Activated CD4-positive, alpha-beta T cell treated with anti-CD3 and anti-CD28 coated beads for 1 hour (primary cell): ENCODE measurements around the gene ERC1.
"Not testable (repeated sequence)": the region's sequence is repeated elsewhere in the genome, so short reads cannot be mapped to it uniquely, and the experiment has no call there.

ENCODE experiments used
- DNase-seq: peaks from one replicate; pipeline ENCODE4 v3.0.0-alpha.2; 2020

Gene ERC1

DNA sequence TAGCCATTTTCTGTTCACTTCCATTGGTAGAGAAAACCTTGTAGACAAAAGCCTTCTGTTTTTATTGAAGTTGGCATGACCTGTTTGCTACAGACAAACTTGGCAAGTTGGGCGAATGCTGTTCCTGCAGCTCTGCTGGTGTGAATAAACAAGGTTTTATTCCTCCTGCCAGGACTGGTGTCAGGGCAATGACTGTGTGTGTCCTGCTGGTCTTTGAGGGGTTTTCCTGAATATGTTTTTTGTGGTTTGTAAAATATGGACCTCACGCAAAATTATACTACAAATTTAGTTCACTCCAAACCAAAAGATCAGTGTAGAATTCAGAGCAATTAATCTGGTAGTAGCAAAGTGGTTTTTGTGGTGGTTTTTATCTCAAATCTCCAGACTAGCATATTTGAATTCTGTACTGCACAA lies 140.8 kb downstream of the ERC1 start:
- DNase-seq: no peak

DNA sequence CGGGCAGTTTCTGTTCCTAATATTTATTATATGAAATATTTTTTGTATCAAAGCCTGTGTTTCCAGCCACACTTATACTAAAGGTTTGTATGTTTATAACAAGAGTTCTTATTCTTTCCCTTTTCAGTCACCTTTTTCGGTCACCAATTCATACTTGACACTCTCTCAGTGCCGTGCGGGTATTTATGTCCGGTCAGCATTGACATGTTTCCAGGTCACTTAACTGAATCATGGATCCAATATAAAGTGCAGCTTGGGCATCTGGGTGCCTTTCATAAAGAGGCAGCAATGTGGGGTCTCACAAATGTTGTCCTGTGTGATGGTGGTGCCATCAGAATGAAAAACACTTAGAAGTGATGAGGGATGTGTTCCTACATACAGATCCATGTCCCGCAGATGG lies 141.3 kb downstream of the ERC1 start:
- DNase-seq: no peak

DNA sequence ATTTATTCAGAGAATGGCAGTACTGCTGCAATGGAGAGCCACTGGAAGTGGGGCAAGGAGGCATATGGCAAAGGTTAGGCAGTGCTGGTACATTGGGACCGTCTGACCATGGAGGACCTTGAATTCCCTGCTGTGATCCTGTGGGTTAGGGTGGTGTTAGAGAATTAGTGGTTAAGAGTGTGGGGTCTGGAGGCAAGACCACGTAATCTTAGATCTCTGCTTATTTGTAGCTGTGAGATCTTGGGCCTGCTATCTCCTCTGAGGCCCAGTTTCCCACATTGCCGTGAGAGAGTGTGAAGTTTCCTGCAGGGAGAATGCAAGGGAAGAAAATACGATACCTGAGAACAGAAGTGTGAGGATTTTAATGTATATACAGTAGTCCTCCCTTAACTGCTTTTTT lies 147.7 kb downstream of the ERC1 start:
- no peak for DNase-seq

DNA sequence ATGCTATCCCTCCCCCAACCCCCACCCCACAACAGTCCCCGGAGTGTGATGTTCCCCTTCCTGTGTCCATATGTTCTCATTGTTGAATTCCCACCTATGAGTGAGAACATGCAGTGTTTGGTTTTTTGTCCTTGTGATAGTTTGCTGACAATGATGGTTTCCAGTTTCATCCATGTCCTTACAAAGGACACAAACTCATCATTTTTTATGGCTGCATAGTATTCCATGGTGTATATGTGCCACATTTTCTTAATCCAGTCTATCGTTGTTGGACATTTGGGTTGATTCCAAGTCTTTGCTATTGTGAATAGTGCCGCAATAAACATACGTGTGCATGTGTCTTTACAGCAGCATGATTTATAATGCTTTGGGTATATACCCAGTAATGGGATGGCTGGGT lies 155.7 kb downstream of the ERC1 start:
- not testable (repeated sequence) for DNase-seq

DNA sequence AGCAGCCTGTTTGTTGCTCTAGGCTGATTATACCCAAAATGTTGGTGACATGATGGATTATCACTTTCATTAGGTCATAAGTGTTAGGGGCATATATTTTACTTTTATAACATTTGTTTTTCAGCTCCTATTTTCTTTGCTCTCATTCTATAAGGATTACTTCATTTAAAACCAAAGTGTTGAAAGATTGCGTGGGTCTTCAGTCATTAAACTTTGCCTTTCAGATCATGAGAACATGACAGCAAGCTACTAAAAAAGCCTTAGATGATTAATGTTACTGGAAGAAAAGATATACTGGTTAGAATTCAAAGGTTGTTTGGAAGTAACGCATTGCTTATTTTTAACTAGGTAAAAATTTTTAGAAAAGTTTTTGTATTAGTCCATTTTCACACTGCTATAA lies 156.8 kb downstream of the ERC1 start:
- DNase-seq: no peak

DNA sequence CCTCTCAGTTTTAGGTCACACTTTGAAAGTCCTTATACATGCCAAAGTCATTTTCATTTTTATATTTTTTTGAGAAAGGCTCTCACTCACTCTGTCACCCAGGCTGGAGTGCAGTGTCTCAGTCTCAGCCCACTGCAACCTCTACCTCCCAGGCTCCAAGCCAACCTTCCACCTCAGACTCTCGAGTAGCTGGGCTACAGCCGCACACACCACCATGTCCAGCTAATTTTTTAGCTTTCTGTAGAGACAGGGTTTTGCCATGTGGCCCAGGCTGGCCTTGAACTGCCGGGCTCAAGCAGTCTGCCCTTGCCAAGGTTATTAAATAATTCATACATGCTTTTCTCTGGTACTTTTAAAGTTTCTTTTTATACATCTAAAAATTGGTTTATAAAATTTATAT lies 166.0 kb downstream of the ERC1 start:
- no peak for DNase-seq

DNA sequence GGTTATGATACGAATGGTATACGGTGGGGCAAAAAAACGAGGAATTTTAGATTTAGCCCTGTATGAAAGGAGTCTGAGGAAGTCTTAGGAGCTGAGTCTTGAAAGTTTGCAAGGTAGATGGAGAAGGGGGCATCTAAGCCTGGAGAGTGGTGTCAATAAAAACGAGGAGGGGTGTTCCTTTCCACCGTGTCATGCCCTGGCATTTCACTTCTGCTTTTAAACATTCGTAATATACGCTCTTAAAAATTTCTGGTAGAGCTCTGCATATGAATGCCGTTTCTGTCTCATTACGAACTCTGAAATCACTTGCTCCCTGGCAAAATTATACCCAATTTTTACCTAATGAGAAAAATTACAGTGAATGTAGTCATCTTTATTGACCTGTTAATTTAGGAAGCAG lies 170.2 kb downstream of the ERC1 start:
- DNase-seq: no peak

DNA sequence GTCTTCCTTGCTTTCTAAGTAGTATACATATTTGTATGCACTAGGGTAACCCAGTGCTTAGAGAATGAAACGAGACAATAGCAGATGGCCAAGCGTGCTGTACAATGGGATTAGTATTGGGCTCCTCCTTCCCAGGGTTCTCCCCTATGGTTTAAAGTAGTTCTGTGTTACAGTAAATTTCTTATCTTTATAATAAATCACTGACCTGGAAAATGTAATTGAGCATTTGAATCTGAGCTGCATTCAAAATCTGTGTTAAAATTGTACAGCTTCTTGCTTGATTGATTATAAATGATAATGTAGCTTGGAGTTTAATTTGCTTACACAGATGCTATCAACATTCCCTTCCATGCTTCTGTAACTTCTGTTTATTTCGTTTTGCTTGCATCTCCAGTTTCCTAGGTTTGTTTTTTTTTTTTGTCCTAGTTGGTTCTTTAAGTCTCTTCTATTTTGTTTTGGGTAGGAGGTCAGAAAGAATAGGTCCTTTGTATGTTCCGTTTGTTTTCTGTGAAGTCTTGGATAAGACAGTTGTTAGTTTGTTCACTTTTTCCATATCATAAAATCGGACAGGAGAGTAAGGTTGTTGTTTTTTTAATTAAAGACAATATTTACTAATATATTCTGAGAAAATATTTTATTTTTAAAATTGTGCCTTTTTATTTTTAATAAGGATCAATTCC lies 171.2 kb downstream of the ERC1 start:
- no peak for DNase-seq

DNA sequence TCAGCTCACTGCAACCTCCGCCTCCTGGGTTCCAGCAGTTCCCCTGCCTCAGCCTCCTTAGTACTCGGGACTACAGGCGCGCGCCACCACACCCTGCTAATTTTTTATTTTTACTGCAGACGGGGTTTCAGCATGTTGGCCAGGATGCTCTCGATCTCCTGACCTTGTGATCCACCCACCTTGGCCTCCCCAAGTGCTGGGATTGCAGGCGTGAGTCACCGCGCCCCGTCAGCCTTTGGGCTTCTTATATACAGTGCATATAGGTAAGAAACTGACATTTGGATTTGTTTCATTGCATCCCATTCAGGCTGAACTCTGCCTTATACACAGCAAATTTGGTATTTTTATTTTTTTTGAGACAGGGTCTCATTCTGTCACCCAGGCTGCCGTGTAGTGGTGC lies 176.8 kb downstream of the ERC1 start:
- no peak for DNase-seq

DNA sequence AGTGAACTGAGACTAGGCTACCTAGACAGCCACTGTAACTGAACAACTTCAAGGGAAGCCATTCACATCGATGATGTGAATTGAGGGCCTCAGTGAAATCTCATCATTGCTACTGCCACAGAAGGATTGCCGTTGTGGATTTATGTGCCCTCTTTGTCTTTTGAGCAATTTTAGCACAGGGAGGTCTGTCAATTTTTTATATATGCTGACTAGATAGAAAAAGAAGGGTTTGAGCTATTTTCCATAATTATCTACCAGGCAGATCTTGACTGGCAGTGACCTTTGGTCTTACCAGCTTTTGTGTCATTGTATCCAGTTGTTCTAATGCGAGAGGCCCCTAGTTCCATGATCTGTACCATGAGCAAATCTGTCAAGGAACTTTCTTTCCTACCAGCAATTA lies 179.4 kb downstream of the ERC1 start:
- no peak for DNase-seq

DNA sequence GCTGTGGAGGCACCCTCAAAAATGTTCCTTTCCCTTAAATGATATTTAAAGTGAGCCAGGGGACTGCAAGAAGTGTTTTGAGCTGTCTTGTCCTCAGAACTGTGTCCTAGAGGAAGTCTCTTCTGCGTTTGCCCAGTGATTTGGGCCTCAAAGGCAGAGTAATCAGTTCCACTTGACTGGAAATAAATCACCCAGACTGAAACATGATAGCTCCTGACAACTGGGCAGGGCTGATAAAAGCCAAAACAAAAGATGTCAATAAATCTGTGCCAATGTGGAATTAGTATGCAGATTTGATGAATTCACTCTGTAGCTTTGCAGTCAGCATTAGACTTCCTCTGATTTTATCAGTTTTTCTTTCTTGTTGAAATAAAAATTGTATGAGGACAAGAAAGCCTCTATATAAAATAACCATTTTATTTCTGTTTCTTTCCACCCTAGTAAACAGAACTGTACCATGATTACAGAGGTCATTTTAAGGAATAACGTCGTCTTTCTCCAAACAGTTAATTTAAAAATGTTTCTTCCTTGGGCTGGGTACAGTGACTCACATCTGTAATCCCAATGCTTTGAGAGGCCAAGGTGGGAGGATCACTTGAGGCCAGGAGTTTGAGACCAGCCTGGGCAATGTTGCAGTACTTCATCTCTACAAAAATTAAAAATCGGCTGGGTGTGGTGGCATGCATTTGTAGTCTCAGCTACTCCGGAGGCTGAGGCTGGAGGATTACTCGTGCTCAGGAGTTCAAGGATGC lies 180.8 kb downstream of the ERC1 start:
- DNase-seq: no peak

DNA sequence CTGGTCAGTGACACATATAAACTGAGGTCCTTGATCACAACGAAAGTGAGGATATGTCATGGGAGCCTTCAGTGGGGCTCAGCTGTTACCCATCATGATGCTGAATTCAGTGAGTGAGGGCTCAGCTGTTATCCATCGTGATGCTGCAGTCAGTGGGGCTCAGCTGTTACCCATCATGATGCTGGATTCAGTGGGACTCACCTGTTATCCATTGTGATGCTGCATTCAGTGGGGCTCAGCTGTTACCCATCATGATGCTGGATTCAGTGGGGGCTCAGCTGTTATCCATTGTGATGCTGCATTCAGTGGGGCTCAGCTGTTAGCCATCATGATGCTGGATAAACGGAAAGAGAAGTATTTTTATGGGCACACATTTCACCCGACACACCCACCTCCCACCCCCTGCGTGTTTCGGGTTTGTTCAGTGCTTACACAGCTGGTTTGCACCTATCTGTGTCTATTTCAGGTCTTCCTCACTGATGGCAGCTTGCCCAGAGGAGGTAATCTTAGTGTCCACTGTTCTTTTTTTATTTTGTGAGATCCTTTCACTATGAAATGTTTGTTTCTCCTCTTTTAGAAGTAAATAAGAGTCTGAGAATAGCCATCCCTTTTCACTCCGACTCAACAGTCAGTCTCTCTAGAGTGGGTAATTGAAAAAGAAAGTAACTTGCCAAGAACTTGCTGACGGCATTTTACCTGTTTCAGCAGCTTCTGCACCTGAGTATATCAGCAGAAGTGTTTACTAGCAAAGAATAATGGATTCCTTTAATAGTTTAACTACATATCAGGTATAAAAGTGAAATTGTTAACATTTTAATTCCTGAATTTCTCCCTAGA lies 183.0 kb downstream of the ERC1 start:
- DNase-seq: no peak

DNA sequence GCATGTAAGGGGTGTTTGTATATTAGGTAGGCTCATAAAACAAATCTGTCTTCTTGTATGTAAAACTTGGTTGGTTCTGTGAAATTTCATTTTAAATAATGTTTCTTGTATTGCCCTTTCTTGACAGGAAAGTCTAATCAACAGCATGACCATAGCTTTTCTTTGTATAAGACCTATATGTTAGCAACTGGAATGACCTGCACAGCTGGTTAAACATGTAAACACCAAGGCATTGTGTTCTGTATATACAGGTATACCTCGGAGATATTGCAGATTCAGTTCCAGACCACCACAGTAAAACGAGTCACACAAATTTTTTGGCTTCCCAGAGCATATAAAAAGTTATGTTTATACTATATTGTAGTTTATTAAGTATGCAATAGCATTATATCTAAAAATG lies 183.6 kb downstream of the ERC1 start:
- DNase-seq: no peak

DNA sequence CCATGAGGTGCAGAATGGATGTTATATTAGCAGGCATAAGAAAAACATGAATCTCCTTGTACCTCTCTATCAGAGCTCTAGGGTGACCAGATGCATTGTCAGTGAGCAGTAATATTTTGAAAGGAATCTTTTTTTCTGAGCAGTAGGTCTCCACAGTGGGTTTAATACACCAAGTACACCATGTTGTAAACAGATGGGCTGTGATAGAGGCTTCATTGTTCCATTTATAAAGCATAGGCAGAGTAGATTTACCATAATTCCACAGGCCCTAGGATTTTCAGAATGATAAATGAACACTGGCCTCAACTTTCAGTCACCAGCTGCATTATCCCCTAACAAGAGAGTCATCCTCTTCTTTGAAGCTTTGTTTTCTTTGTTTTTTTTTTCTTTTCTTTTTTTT lies 185.2 kb downstream of the ERC1 start:
- no peak for DNase-seq

DNA sequence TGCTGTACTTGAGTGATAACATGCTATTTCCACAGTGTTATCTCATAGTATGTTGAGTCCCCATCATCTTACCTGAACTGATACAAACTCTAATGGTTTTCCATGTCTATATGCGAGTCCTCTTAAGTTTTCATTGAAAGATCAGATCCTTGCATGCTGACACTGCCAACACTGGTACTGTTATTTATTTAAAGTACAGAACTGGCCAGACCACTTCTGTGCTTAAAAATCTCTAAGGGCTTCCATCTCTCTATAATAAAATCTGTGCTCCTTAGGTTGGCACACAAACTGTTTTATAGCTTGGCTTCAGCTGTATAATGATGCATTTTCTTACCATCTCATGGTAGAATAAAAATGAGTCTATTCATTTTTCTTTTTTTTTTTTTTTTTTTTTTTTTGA lies 188.1 kb downstream of the ERC1 start:
- no peak for DNase-seq

DNA sequence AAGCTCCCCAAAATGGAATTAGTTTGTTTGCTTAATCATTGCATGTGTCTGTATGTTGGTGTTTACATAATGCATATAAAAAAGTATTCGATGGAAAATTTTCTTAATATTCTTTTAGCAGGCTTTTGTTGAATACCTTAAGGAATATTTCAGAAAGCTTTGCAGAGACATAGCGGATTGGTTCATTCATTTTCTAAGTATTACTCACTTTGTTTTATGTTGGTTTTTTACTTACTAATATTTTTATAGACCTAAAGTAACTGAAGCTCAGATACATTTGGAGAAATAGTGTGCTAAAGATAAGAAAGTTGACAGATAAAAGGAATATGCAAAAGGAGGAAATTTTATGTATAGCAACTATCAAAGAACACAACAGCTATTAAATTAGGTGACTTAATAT lies 191.0 kb downstream of the ERC1 start:
- DNase-seq: no peak

DNA sequence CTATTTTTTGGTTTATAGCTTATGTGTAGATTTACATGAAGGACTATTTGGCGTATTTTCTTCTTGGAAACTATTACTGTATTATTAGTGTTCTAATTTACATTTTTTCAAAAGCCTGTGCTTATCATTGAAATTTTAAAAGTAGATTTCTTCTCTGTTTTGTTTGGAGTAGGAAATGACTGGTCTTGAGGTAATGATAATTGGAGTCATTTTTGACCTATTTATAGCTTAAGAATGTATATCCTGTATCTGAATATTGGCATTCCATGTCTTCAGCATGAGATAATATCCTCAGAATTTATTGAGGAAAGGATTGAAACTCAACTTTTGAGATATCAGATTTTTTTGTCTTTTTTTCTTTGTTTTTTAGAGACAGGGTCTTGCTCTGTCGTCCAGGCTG lies 193.4 kb downstream of the ERC1 start:
- DNase-seq: no peak

DNA sequence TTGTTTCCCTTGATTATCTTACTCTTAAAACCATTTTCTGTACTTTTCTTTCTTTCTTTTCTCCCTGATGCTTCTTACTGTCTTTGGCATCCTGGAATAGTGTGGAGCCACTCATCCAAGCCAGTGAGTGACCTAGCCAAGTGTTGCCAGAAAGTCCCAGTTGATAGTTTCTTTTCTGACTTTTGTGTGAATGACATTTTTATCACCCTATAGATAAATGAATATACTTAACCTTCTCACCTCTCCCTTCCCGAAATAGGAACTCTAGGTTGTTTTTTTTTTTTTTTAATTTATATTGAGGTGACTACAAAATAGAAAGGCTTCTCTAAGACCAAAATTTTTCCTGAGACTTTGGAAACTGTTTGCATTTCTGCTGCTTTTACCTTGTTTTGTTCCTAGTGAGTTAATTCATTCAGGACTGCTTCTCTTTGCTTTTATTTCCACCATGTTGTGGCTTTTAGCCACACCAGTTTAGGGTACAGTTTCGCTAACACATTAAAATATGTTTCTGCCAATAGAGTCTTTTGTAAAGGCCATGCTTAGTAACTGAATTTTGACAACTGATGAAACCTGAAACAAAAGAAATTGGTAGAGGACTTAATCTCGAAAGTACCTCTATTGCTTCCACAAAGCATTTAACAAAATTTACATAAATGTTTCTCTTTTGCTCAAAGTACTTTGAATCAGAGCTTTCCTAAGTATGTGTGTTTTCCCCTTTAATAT lies 194.6 kb downstream of the ERC1 start:
- no peak for DNase-seq

DNA sequence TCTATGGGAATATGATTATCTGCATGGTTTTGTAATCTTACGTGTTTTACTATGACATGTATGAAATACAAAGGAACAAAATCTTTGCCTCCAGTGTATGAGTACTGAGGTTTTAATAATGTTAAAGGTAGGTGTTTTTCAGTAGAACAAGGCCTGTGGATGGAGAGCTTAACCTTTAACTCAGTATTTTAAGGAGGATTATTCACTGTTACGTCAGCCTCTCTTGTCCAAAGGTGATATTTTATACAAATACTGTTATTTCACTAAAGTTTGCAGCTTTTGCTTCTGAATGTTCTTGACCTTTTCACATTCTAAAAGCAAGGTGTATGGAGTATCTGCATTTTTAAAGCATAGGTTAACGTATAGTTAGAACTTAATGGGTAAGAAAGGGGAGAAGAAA lies 195.3 kb downstream of the ERC1 start:
- DNase-seq: no peak

DNA sequence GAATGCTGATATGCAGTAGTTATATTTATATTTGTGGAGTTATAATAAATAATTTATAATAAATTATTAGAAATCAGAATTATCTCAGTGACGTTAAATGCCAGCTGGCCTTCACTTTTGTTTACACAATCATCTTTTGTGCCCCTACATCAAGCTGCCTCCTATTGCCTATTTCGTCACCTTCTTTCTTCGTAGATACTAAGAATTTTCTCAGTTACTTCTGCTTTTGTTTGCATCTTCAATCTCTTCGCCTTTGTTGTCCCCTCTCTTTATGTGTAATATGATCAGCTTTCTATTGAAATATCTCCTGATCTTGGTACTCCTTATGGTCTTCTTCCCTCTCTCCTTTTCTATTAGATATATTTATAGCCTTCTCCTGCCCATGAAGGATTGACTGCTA lies 197.0 kb downstream of the ERC1 start:
- no peak for DNase-seq

DNA sequence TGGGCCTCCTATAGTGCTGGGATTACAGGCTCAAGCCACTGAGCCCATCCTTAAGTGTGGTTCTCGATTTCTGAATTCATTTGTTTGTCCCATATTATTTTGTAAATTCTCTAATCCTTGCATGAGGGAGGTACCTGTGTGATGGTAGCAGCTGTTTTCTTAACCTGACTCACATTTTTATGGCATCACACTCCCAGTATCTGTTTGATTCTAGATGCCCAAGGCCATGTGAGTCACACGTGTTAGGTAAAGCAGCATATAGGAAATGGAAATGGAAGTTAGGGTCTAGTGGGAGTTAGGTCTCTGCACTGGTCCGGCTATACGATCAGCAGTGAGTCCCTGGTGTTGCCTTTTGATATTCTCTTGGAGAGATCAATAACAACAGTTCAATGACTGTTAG lies 198.1 kb downstream of the ERC1 start:
- DNase-seq: no peak

DNA sequence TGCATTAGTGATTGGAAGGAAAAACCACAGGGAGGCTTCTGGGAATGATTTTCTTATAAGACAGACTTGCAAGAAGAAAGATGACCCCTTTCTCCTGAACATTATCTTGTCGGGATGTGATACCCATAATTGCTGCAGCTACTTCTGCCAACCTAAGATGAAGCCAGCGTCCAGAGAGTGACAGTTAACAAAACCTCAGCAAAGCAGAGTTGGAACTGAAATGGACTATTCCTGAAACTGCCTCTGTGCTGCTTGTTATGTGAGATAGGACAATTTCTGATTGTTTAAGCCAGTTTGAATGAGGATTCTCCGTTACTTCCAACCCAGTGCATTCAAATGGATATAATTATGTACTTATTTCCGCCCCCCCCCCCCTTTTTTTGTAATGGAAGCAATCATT lies 204.5 kb downstream of the ERC1 start:
- DNase-seq: no peak

DNA sequence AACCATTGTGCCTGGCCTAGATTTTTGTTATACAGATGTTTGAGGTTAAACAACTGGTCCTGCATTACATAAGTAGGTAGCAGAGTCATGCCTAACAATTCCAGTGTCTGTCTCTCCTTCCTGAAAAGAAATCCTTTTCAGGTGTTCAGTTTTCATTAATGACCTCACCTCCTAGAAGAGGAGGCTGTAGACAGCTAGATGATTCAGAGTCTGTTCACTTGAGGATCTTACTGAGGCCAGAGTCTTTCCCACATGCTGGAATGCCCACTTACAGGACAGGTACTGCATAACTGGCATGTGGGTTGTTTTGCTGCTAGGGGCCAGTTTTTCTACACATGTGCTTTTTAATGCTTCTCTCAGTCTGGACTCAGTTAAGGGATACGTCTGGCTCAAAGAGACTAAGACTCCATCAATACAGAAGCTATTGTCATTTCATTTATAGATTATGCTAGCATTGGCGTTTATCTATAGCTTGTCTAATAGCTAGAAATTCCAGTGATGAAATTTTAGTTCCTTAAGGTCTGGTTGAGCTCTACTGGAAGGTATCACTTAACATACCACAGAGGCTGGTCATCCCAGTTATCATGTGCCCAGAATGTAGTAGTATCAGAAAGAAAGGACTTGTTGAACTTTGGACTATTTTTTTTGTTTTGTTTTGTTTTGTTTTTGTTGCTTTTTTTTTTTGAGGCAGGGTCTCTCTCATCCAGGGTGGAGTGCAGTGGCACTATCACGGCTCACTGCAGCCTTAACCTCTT lies 206.4 kb downstream of the ERC1 start:
- DNase-seq: no peak
